Panc1 (cell line): Measurements from ENCODE around the gene PIGU. TPM values are rescaled to one million over a fixed set of nuclear protein-coding genes. Genes with fewer than 3 reads are reported as not detected.

ENCODE experiments used
- ATAC-seq: fragments of 200-7000 bp; cut with Tn5 transposase; 2 replicates; pipeline ENCODE4 v1.9.1; 2020; ENCODE audit warnings: mild to moderate bottlenecking, moderate library complexity
- BruUV-seq: library from RNA; stranded (reverse); fragments of 400-500 nt; replicated peaks from 2 replicates; lab custom pipeline; 2021; lab: Mats Ljungman, UMichigan
- CTCF ChIA-PET: fragments of 300-600 bp; sonication (Branson Sonifier 250); formaldehyde crosslinking; loops from one replicate; lab custom pipeline; 2022; ENCODE audit warnings: antibody characterized with exemption; lab: Charles Lee
- POLR2A ChIA-PET: fragments of 300-600 bp; sonication (Branson Sonifier 250); formaldehyde crosslinking; loops from one replicate; lab custom pipeline; 2022; ENCODE audit warnings: antibody characterized with exemption; lab: Charles Lee
- DNase-seq: peaks from one replicate; pipeline ENCODE4 v3.0.0-alpha.2; 2010; ENCODE audit warnings: low read depth, low spot score
- H3K27ac ChIP-seq: 2 replicates; pipeline ENCODE4 v1.5.1; 2011; ENCODE audit warnings: mild to moderate bottlenecking, low read length, inconsistent platforms
- H3K27me3 ChIP-seq: fragments of 200-500 bp; sonication (Bioruptor generic); 2 replicates; pipeline ENCODE4 v1.6.0; 2014; ENCODE audit warnings: low read length, inconsistent platforms; ENCODE audit not compliant: control insufficient read depth, insufficient read depth
- H3K36me3 ChIP-seq: fragments of 200-500 bp; sonication (Bioruptor generic); 2 replicates; pipeline ENCODE4 v1.5.1; 2014; ENCODE audit warnings: inconsistent platforms, mild to moderate bottlenecking, low read length, moderate library complexity; ENCODE audit not compliant: control insufficient read depth, insufficient read depth
- H3K4me1 ChIP-seq: 2 replicates; pipeline ENCODE4 v1.5.1; 2011; ENCODE audit warnings: inconsistent platforms, mild to moderate bottlenecking, low read length, moderate library complexity; ENCODE audit not compliant: control insufficient read depth, insufficient read depth
- H3K4me3 ChIP-seq, 2 experiments: 2 replicates each; pipeline ENCODE4 v1.5.1; 2011 to 2012; ENCODE audit warnings: low read depth in 2 of 2, low read length in 2 of 2, mild to moderate bottlenecking in 2 of 2, inconsistent platforms in 1 of 2, moderate library complexity in 1 of 2
- H3K9me3 ChIP-seq: fragments of 200-500 bp; sonication (Bioruptor generic); 2 replicates; pipeline ENCODE4 v1.5.1; 2014; ENCODE audit warnings: low read depth, mild to moderate bottlenecking, inconsistent platforms, low read length, moderate library complexity; ENCODE audit not compliant: control insufficient read depth, insufficient read depth
- POLR2AphosphoS5 ChIP-seq: IDR thresholded peaks from 2 replicates; pipeline ENCODE4 v1.6.1; 2012; ENCODE audit warnings: mild to moderate bottlenecking, low read depth, low read length, moderate library complexity
- SIN3A ChIP-seq: IDR thresholded peaks from 2 replicates; pipeline ENCODE4 v1.6.1; 2012; ENCODE audit warnings: low read depth, mild to moderate bottlenecking, low read length, moderate library complexity, borderline replicate concordance; ENCODE audit not compliant: insufficient read depth
- TCF7L2 ChIP-seq: IDR thresholded peaks from 2 replicates; pipeline ENCODE4 v1.6.1; 2011; ENCODE audit warnings: mild to moderate bottlenecking, low read depth, low read length, inconsistent platforms
- in situ Hi-C: cut with HindIII; loops from 2 replicates; pipeline ENCODE4 v1.10.0; 2016; ENCODE audit warnings: low sequenced_read_pairs, low pct_unique_long_range_greater_than_20kb
- intact Hi-C: fragments of 100-400 bp; cut with micrococcal nuclease; formaldehyde crosslinking; loops from one replicate; pipeline ENCODE4 v1.10.0; 2022; ENCODE audit not compliant: unreplicated experiment
- total RNA-seq: library from RNA; stranded (reverse); gene quantifications from one replicate; pipeline ENCODE4 v1.2.1, GENCODE V29; 2021; ENCODE audit not compliant: unreplicated experiment
- TF ChIP-seq, protein P1 (sequence below): fragments of 450-650 bp; IDR thresholded peaks from 2 replicates; pipeline ENCODE4 v1.5.1; 2017; ENCODE audit warnings: mild to moderate bottlenecking
- TF ChIP-seq, protein P2 (sequence below), 2 experiments: IDR thresholded peaks; 2 replicates each; pipeline ENCODE4 v1.6.1; 2011 to 2012; ENCODE audit warnings: low read depth in 2 of 2, control low read depth in 1 of 2, low read length in 1 of 2, mild to moderate bottlenecking in 1 of 2, moderate library complexity in 1 of 2; ENCODE audit not compliant: insufficient read depth in 1 of 2

The PIGU gene
- total RNA-seq, 1 experiment from 2014 or later = 22.9 TPM

DNA sequence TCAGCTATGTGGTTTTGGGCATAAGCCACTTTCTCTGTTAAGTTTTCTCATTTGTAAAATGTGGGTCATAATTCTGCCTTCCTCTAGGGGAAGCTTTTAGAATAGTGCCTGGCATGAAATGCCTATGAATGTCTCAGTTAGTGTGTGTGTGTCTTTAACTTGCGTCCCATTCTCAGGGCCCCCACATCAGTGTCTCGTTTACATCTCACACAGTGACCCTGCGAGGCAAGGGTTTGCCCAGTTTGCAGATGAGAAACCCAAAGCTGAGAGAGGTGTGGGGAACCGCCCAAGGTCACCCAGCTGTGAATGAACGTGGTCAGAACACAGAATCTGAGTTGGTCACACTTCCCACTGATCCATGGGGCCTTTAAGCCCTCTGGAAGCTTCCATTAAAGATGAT, 146.6 kb downstream of the PIGU start:
- DNase-seq = no peak
- no peaks in the 10 kb centered on the region for H3K9me3 ChIP-seq
- no peaks in the 10 kb centered on the region for H3K27me3 ChIP-seq
- in situ Hi-C loops (no loop called here), intact Hi-C loops (no loop called here)
- H3K4me1 ChIP-seq = peaks cover 22% of the 10 kb centered on the region
- H3K36me3 ChIP-seq = peaks cover 12% of the 10 kb centered on the region; the same call in 1 of the 2 replicates
- H3K27ac ChIP-seq = no peak overlapping the region
- ChIA-PET CTCF (interaction anchor here (0.6 kb wide), 1 partner anchor 143 kb away, joined by 3 read pairs; no protein-coding TSS in a partner anchor), POLR2A (no interaction called here)
- ATAC-seq = no peak
- no TSS peak for BruUV-seq
- H3K4me3 ChIP-seq = no peak overlapping the region
- TF ChIP-seq, protein P1, sequence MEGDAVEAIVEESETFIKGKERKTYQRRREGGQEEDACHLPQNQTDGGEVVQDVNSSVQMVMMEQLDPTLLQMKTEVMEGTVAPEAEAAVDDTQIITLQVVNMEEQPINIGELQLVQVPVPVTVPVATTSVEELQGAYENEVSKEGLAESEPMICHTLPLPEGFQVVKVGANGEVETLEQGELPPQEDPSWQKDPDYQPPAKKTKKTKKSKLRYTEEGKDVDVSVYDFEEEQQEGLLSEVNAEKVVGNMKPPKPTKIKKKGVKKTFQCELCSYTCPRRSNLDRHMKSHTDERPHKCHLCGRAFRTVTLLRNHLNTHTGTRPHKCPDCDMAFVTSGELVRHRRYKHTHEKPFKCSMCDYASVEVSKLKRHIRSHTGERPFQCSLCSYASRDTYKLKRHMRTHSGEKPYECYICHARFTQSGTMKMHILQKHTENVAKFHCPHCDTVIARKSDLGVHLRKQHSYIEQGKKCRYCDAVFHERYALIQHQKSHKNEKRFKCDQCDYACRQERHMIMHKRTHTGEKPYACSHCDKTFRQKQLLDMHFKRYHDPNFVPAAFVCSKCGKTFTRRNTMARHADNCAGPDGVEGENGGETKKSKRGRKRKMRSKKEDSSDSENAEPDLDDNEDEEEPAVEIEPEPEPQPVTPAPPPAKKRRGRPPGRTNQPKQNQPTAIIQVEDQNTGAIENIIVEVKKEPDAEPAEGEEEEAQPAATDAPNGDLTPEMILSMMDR = no peak
- no peak for TF ChIP-seq TCF7L2

GRCh38 chr20:34529742-34530141, 147.2 kb downstream of the PIGU start:
- ChIA-PET POLR2A (interaction anchor here (0.6 kb wide), 1 partner anchor 215 kb away, joined by 5 read pairs; no protein-coding TSS in a partner anchor), CTCF (interaction anchor here (0.6 kb wide), 1 partner anchor 143 kb away, joined by 3 read pairs; no protein-coding TSS in a partner anchor)
- no peak for ATAC-seq
- H3K27me3 ChIP-seq = no peaks in the 10 kb centered on the region
- H3K4me1 ChIP-seq = peaks cover 28% of the 10 kb centered on the region
- H3K36me3 ChIP-seq = peaks cover 12% of the 10 kb centered on the region; the same call in 1 of the 2 replicates
- DNase-seq = no peak
- no peak for TF ChIP-seq POLR2AphosphoS5
- no peak for TF ChIP-seq TCF7L2
- TF ChIP-seq, protein P2, sequence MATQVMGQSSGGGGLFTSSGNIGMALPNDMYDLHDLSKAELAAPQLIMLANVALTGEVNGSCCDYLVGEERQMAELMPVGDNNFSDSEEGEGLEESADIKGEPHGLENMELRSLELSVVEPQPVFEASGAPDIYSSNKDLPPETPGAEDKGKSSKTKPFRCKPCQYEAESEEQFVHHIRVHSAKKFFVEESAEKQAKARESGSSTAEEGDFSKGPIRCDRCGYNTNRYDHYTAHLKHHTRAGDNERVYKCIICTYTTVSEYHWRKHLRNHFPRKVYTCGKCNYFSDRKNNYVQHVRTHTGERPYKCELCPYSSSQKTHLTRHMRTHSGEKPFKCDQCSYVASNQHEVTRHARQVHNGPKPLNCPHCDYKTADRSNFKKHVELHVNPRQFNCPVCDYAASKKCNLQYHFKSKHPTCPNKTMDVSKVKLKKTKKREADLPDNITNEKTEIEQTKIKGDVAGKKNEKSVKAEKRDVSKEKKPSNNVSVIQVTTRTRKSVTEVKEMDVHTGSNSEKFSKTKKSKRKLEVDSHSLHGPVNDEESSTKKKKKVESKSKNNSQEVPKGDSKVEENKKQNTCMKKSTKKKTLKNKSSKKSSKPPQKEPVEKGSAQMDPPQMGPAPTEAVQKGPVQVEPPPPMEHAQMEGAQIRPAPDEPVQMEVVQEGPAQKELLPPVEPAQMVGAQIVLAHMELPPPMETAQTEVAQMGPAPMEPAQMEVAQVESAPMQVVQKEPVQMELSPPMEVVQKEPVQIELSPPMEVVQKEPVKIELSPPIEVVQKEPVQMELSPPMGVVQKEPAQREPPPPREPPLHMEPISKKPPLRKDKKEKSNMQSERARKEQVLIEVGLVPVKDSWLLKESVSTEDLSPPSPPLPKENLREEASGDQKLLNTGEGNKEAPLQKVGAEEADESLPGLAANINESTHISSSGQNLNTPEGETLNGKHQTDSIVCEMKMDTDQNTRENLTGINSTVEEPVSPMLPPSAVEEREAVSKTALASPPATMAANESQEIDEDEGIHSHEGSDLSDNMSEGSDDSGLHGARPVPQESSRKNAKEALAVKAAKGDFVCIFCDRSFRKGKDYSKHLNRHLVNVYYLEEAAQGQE (IDR thresholded peaks at IDR 0.05; ENCODE audit: insufficient read depth in 1 of 2, low read depth in 2 of 2, low read length in 1 of 2) = no peak
- TF ChIP-seq, protein P1 = no peak
- TF ChIP-seq SIN3A = no peak
- no peaks in the 10 kb centered on the region for H3K9me3 ChIP-seq
- BruUV-seq = no TSS peak
- in situ Hi-C loops (no loop called here), intact Hi-C loops (no loop called here)
- no peak overlapping the region for H3K27ac ChIP-seq
- H3K4me3 ChIP-seq = no peak overlapping the region
